Liver (tissue), 9 donors: ENCODE measurements around the gene DUSP2. TPM values are rescaled to one million over a fixed set of nuclear protein-coding genes. Genes with fewer than 3 reads are reported as not detected.

Source experiments
- DNase-seq: peaks from one replicate; pipeline ENCODE4 v3.0.0-alpha.2; 2017; ENCODE audit warnings: low spot score
- H3K27ac ChIP-seq, 2 donors: one replicate each; pipeline ENCODE4 v1.7.0; 2013; ENCODE audit warnings: inconsistent platforms in 2 of 2, low read length in 2 of 2, control low read depth in 1 of 2, low read depth in 1 of 2, mild to moderate bottlenecking in 1 of 2
- H3K27me3 ChIP-seq, 4 donors: one replicate each; pipeline versions ENCODE4 v1.6.1 to v1.7.0; 2013; ENCODE audit warnings: low read length in 3 of 4, inconsistent platforms in 1 of 4, mild to moderate bottlenecking in 1 of 4, moderate library complexity in 1 of 4; ENCODE audit not compliant: control insufficient read depth in 4 of 4, insufficient read depth in 4 of 4
- H3K36me3 ChIP-seq, 4 donors: one replicate each; pipeline versions ENCODE4 v1.6.1 to v1.7.0; 2013; ENCODE audit warnings: low read length in 3 of 4, mild to moderate bottlenecking in 3 of 4, low read depth in 1 of 4, moderate library complexity in 1 of 4; ENCODE audit not compliant: control insufficient read depth in 4 of 4, insufficient read depth in 3 of 4
- H3K4me1 ChIP-seq, 4 donors: one replicate each; pipeline versions ENCODE4 v1.6.1 to v1.7.0; 2013; ENCODE audit warnings: low read length in 3 of 4, mild to moderate bottlenecking in 3 of 4, moderate library complexity in 1 of 4; ENCODE audit not compliant: control insufficient read depth in 4 of 4, insufficient read depth in 4 of 4
- H3K4me3 ChIP-seq, 3 donors: one replicate each; pipeline versions ENCODE4 v1.6.1 to v1.7.0; 2013; ENCODE audit warnings: low read length in 3 of 3, control low read depth in 1 of 3, low read depth in 1 of 3, mild to moderate bottlenecking in 1 of 3
- H3K9ac ChIP-seq, 2 donors: one replicate each; pipeline ENCODE4 v1.7.0; 2013; ENCODE audit warnings: low read length in 2 of 2, mild to moderate bottlenecking in 2 of 2, moderate library complexity in 2 of 2, control low read depth in 1 of 2, low read depth in 1 of 2
- H3K9me3 ChIP-seq, 4 donors: one replicate each; pipeline versions ENCODE4 v1.6.1 to v1.7.0; 2013; ENCODE audit warnings: low read length in 3 of 4; ENCODE audit not compliant: control insufficient read depth in 4 of 4
- ATF3 ChIP-seq: IDR thresholded peaks from 2 replicates; pipeline ENCODE4 v1.6.1; 2016; ENCODE audit warnings: antibody characterized with exemption
- CTCF ChIP-seq: fragments of 150-350 bp; IDR thresholded peaks from 2 replicates; pipeline ENCODE4 v1.5.1; 2017; ENCODE audit warnings: improper control_type of control experiment, low read depth, low read length; ENCODE audit not compliant: missing input control
- EGR1 ChIP-seq, 2 donors: IDR thresholded peaks; 2 replicates each; pipeline ENCODE4 v1.6.1; 2016 to 2018; ENCODE audit warnings: antibody characterized with exemption in 2 of 2, low read depth in 2 of 2
- FOXA1 ChIP-seq: IDR thresholded peaks from 2 replicates; pipeline ENCODE4 v1.6.1; 2016; ENCODE audit warnings: antibody characterized with exemption
- FOXA2 ChIP-seq: IDR thresholded peaks from 2 replicates; pipeline ENCODE4 v1.6.1; 2016; ENCODE audit warnings: antibody characterized with exemption
- GABPA ChIP-seq, 2 donors: IDR thresholded peaks in 1 of 2; conservative IDR thresholded peaks in 1 of 2; 2 replicates each; pipeline ENCODE4 v1.6.1; 2016; ENCODE audit warnings: antibody characterized with exemption in 2 of 2, mild to moderate bottlenecking in 1 of 2, moderate library complexity in 1 of 2
- HNF4A ChIP-seq, 2 donors: conservative IDR thresholded peaks; 2 replicates each; pipeline ENCODE4 v1.6.1; 2016; ENCODE audit warnings: antibody characterized with exemption in 2 of 2, mild to moderate bottlenecking in 2 of 2
- HNF4G ChIP-seq: IDR thresholded peaks from 2 replicates; pipeline ENCODE4 v1.6.1; 2016; ENCODE audit warnings: antibody characterized with exemption
- JUND ChIP-seq, 2 donors: IDR thresholded peaks; 2 replicates each; pipeline ENCODE4 v1.6.1; 2016; ENCODE audit warnings: antibody characterized with exemption in 2 of 2
- RAD21 ChIP-seq, 2 donors: IDR thresholded peaks; 2 replicates each; pipeline ENCODE4 v1.6.1; 2016; ENCODE audit warnings: antibody characterized with exemption in 2 of 2, mild to moderate bottlenecking in 2 of 2
- REST ChIP-seq: IDR thresholded peaks from 2 replicates; pipeline ENCODE4 v1.6.1; 2016; ENCODE audit warnings: antibody characterized with exemption, mild to moderate bottlenecking
- RXRA ChIP-seq, 2 donors: IDR thresholded peaks; 2 replicates each; pipeline ENCODE4 v1.6.1; 2017 to 2018; ENCODE audit warnings: antibody characterized with exemption in 2 of 2, mild to moderate bottlenecking in 1 of 2
- SP1 ChIP-seq: IDR thresholded peaks from 2 replicates; pipeline ENCODE4 v1.6.1; 2018; ENCODE audit warnings: antibody characterized with exemption, mild to moderate bottlenecking
- TAF1 ChIP-seq: conservative IDR thresholded peaks from 2 replicates; pipeline ENCODE4 v1.6.1; 2016; ENCODE audit warnings: antibody characterized with exemption, mild to moderate bottlenecking
- ZBTB33 ChIP-seq: IDR thresholded peaks from 2 replicates; pipeline ENCODE4 v1.6.1; 2016; ENCODE audit warnings: antibody characterized with exemption
- WGBS: extraction: QIAGEN DNeasy Blood & Tissue Kit; methylation state at CpG from one replicate; pipeline ENCODE4 v1.1.7; 2013; 5-methylcytosine and 5-hydroxymethylcytosine counted together
- polyA plus RNA-seq, 2 donors: library from polyadenylated mRNA; stranded (reverse) in 1 of 2; unstranded in 1 of 2; fragments of 200-250 nt in 1 of 2; fragments of >200 nt in 1 of 2; fragmentation: Nextera tagmentation in 1 of 2; extraction: Ambion mirVana in 1 of 2; gene quantifications; one replicate each; pipeline versions ENCODE4 v1.2.1 to v1.2.3, GENCODE V29; 2013 to 2015
- total RNA-seq, 2 donors: library from RNA; depleted of rRNA; stranded (reverse); fragments of >200 nt; gene quantifications; one replicate each; pipeline ENCODE4 v1.2.3, GENCODE V29; 2014
- donor health status: healthy.
- donor health status: healthy.
- donor health status: healthy.
- donor health status: healthy.
- donor health status: healthy.

DUSP2 gene
- total and polyA plus RNA-seq, 4 donors = 0.99 to 2.8 (median 1.6) TPM

- WGBS = 80% methylated on average over 7 of the region's 7 CpGs
- Histone ChIP-seq H3K27me3 (no peaks in the 10 kb centered on the region), H3K9me3 (no peaks in the 10 kb centered on the region), H3K27ac (peak overlapping the region in 1 of 2 donors; percentile 28), H3K4me1 (peaks cover 0 to 5% (median 0%) of the 10 kb centered on the region in 4 donors), H3K9ac (no peak overlapping the region), H3K36me3 (no peaks in the 10 kb centered on the region), H3K4me3 (no peak overlapping the region)
- no peak for TF ChIP-seq HNF4G
- TF ChIP-seq TAF1 = no peak
- no peak for TF ChIP-seq FOXA1
- no peak for TF ChIP-seq RAD21 (IDR thresholded peaks at IDR 0.05)
- TF ChIP-seq REST = no peak
- no peak for TF ChIP-seq EGR1 (IDR thresholded peaks at IDR 0.05; ENCODE audit: low read depth in 2 of 2)
- peak; percentile 29 for DNase-seq
Measured at GRCh38 chr2:96097951-96098823, 47.1 kb downstream of the DUSP2 start.

GRCh38 chr2:96097441-96097840 is 47.8 kb downstream of the DUSP2 start:
- Histone ChIP-seq H3K27me3 (no peaks in the 10 kb centered on the region), H3K9me3 (no peaks in the 10 kb centered on the region), H3K27ac (no peak overlapping the region), H3K4me1 (peaks cover 0 to 5% (median 0%) of the 10 kb centered on the region in 4 donors), H3K36me3 (no peaks in the 10 kb centered on the region), H3K4me3 (no peak overlapping the region), H3K9ac (no peak overlapping the region)
- 90% methylated on average over 5 of the region's 5 CpGs for WGBS
- no peak for TF ChIP-seq FOXA1
- no peak for DNase-seq

- peaks cover 0 to 2% (median 0%) of the 10 kb centered on the region in 4 donors for H3K4me1 ChIP-seq
- no peaks in the 10 kb centered on the region for H3K9me3 ChIP-seq
- H3K4me3 ChIP-seq = no peak overlapping the region
- WGBS = 83% methylated on average over 7 of the region's 7 CpGs
- no peak overlapping the region for H3K9ac ChIP-seq
- no peaks in the 10 kb centered on the region for H3K27me3 ChIP-seq
- no peak for DNase-seq
- no peak overlapping the region for H3K27ac ChIP-seq
- no peaks in the 10 kb centered on the region for H3K36me3 ChIP-seq
- TF ChIP-seq SP1 = no peak
- TF ChIP-seq TAF1 = no peak
- TF ChIP-seq EGR1 (IDR thresholded peaks at IDR 0.05; ENCODE audit: low read depth in 2 of 2) = no peak
- TF ChIP-seq GABPA (IDR thresholded peaks at IDR 0.05 in 1 of 2, conservative IDR thresholded peaks at IDR 0.05 in 1 of 2) = no peak
- TF ChIP-seq FOXA2 = no peak
- TF ChIP-seq ZBTB33 = no peak
- no peak for TF ChIP-seq CTCF
- no peak for TF ChIP-seq HNF4A (conservative IDR thresholded peaks at IDR 0.05)
- no peak for TF ChIP-seq ATF3
- TF ChIP-seq RXRA (IDR thresholded peaks at IDR 0.05) = no peak
- no peak for TF ChIP-seq JUND (IDR thresholded peaks at IDR 0.05)
Measured at GRCh38 chr2:96095116-96095636, 50.1 kb downstream of the DUSP2 start.
